ENCODE results near the gene MGAT4C.
"Not testable (repeated sequence)": the region's sequence is repeated elsewhere in the genome, so short reads cannot be mapped to it uniquely, and the experiment has no call there.

Gene MGAT4C

GRCh38 chr12:86148612-86149011 lies 107.6 kb downstream of the MGAT4C start:
- Mint-ChIP-seq H3K27ac (ENCODE audit: low read depth) (no peak overlapping the region), H3K27me3 (no peaks in the 10 kb centered on the region), H3K4me1 (no peaks in the 10 kb centered on the region), H3K9me3 (peaks cover 13% of the 10 kb centered on the region), H3K36me3 (ENCODE audit: insufficient read depth) (no peaks in the 10 kb centered on the region), H3K4me3 (no peak overlapping the region)
- no peak for ATAC-seq (replicated peaks; ENCODE audit: extremely low read depth, poor library complexity, severe bottlenecking)
- DNase-seq (ENCODE audit: low spot score in 2 of 2): no peak

- H3K27me3 Mint-ChIP-seq: no peaks in the 10 kb centered on the region
- no peak overlapping the region for H3K27ac Mint-ChIP-seq (ENCODE audit: low read depth)
- DNase-seq (ENCODE audit: low spot score in 2 of 2) (no peak), ATAC-seq (replicated peaks; ENCODE audit: extremely low read depth, poor library complexity, severe bottlenecking) (no peak)
- no peaks in the 10 kb centered on the region for H3K36me3 Mint-ChIP-seq (ENCODE audit: insufficient read depth)
- no peaks in the 10 kb centered on the region for H3K4me1 Mint-ChIP-seq
- peaks cover 10% of the 10 kb centered on the region for H3K9me3 Mint-ChIP-seq
- H3K4me3 Mint-ChIP-seq: no peak overlapping the region
Measured at GRCh38 chr12:86148071-86148470, 108.1 kb downstream of the MGAT4C start.

DNA sequence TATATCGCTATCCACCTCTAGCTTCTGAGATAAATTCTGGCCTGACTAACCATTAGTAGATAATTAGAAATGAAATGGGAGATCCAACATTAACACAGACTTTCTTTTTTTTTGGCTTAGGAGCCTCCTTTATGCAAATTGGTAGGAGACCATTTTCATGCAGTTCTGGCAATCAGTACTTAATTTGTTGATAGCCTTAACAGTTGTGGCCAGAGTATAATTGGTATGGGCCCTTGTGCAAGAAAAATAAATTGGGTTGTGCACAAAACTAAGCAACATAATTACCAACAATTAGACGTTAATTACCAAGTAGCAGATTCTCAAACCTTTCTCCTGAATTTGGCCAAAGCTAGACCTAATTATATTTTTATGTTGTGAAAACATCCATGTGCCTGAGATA lies 111.0 kb downstream of the MGAT4C start:
- no peak overlapping the region for H3K27ac Mint-ChIP-seq (ENCODE audit: low read depth)
- DNase-seq (ENCODE audit: low spot score in 2 of 2) (no peak), ATAC-seq (replicated peaks; ENCODE audit: extremely low read depth, poor library complexity, severe bottlenecking) (no peak)
- peaks cover 5% of the 10 kb centered on the region for H3K9me3 Mint-ChIP-seq
- no peaks in the 10 kb centered on the region for H3K36me3 Mint-ChIP-seq (ENCODE audit: insufficient read depth)
- H3K4me3 Mint-ChIP-seq: no peak overlapping the region
- H3K4me1 Mint-ChIP-seq: no peaks in the 10 kb centered on the region
- H3K27me3 Mint-ChIP-seq: no peaks in the 10 kb centered on the region

DNA sequence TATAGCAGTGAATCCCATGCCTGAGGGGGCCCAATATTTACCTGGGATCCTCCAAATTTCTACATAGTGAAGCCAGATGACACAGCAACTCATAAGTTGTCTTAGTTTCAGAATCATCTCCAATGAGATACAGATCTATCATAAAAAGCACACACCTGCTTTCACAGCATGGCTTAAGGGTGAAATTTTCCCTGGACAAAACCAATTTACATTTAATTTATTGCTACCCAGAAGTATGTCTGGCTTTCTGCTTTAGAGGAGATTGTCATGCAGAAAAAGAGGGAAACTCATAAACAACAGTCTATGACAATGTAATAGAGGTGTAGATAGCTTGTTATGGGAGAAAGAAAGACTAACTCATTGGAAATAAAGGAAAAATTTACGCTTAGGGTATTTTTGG lies 113.0 kb downstream of the MGAT4C start:
- H3K27me3 Mint-ChIP-seq: no peaks in the 10 kb centered on the region
- no peaks in the 10 kb centered on the region for H3K4me1 Mint-ChIP-seq
- H3K4me3 Mint-ChIP-seq: no peak overlapping the region
- ATAC-seq (replicated peaks; ENCODE audit: extremely low read depth, poor library complexity, severe bottlenecking): no peak
- DNase-seq (ENCODE audit: low spot score in 2 of 2): no peak
- no peak overlapping the region for H3K27ac Mint-ChIP-seq (ENCODE audit: low read depth)
- no peaks in the 10 kb centered on the region for H3K36me3 Mint-ChIP-seq (ENCODE audit: insufficient read depth)
- H3K9me3 Mint-ChIP-seq: peaks cover 11% of the 10 kb centered on the region

- no peaks in the 10 kb centered on the region for H3K36me3 Mint-ChIP-seq (ENCODE audit: insufficient read depth)
- H3K27ac Mint-ChIP-seq (ENCODE audit: low read depth): no peak overlapping the region
- DNase-seq (ENCODE audit: low spot score in 2 of 2): no peak
- ATAC-seq (replicated peaks; ENCODE audit: extremely low read depth, poor library complexity, severe bottlenecking): no peak
- H3K4me3 Mint-ChIP-seq: no peak overlapping the region
- H3K9me3 Mint-ChIP-seq: peaks cover 22% of the 10 kb centered on the region
- H3K4me1 Mint-ChIP-seq: no peaks in the 10 kb centered on the region
- no peaks in the 10 kb centered on the region for H3K27me3 Mint-ChIP-seq
Measured at GRCh38 chr12:86139671-86140070, 116.5 kb downstream of the MGAT4C start.

- Mint-ChIP-seq H3K4me1 (no peaks in the 10 kb centered on the region), H3K27ac (ENCODE audit: low read depth) (no peak overlapping the region), H3K9me3 (peaks cover 25% of the 10 kb centered on the region), H3K36me3 (ENCODE audit: insufficient read depth) (no peaks in the 10 kb centered on the region), H3K27me3 (no peaks in the 10 kb centered on the region), H3K4me3 (no peak overlapping the region)
- ATAC-seq (replicated peaks; ENCODE audit: extremely low read depth, poor library complexity, severe bottlenecking): no peak
- DNase-seq (ENCODE audit: low spot score in 2 of 2): no peak
Measured at GRCh38 chr12:86138770-86139169, 117.4 kb downstream of the MGAT4C start.

GRCh38 chr12:86137936-86138335 lies 118.3 kb downstream of the MGAT4C start:
- ATAC-seq (replicated peaks; ENCODE audit: extremely low read depth, poor library complexity, severe bottlenecking) (no peak), DNase-seq (ENCODE audit: low spot score in 2 of 2) (no peak)
- Mint-ChIP-seq H3K27me3 (no peaks in the 10 kb centered on the region), H3K36me3 (ENCODE audit: insufficient read depth) (no peaks in the 10 kb centered on the region), H3K9me3 (peaks cover 25% of the 10 kb centered on the region), H3K4me3 (no peak overlapping the region), H3K27ac (ENCODE audit: low read depth) (no peak overlapping the region), H3K4me1 (no peaks in the 10 kb centered on the region)

DNA sequence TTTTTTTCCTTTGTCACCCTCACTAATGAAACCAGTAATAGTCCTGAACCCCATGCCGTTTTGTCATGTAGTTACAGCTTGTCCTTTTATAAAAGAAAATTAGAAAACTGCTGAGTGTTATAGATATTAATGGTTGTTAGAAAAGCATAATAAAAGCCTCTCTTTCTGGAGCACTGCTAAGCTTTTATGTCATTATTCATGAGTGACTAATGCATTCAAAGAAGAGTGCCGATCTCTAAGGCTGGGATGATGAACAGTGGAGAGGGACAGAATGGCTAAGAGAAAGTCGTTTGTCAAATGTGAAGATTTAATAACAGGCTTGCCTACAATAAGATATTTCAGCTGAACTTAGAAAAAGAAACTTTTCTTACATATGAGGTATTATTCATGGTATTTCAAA lies 121.6 kb downstream of the MGAT4C start:
- Mint-ChIP-seq H3K9me3 (peaks cover 20% of the 10 kb centered on the region), H3K4me3 (no peak overlapping the region), H3K27ac (ENCODE audit: low read depth) (no peak overlapping the region), H3K36me3 (ENCODE audit: insufficient read depth) (no peaks in the 10 kb centered on the region), H3K4me1 (no peaks in the 10 kb centered on the region), H3K27me3 (no peaks in the 10 kb centered on the region)
- DNase-seq (ENCODE audit: low spot score in 2 of 2) (no peak), ATAC-seq (replicated peaks; ENCODE audit: extremely low read depth, poor library complexity, severe bottlenecking) (no peak)

DNA sequence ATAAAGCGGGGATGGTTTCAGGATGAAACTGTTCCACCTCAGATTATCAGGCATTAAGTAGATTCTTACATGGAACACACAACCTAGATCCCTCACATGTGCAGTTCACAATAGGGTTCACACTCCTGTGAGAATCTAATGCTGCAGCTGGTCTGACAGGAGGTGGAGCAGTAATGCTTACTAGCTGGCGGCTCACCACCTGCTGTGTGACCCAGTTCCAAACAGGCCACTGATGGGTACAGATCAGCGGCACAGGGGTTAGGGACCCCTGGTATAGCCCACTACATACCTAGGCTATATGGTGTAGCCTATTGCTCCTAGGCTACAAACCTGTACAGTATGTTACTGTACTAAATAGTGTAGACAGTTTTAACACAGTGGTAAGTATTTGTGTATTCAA lies 129.3 kb downstream of the MGAT4C start:
- DNase-seq (ENCODE audit: low spot score in 2 of 2); H3K27ac Mint-ChIP-seq (ENCODE audit: low read depth); ATAC-seq (replicated peaks; ENCODE audit: extremely low read depth, poor library complexity, severe bottlenecking); H3K27me3 Mint-ChIP-seq; H3K4me3 Mint-ChIP-seq; H3K9me3 Mint-ChIP-seq; H3K36me3 Mint-ChIP-seq (ENCODE audit: insufficient read depth); H3K4me1 Mint-ChIP-seq: not testable (repeated sequence)

- no peak overlapping the region for H3K27ac Mint-ChIP-seq (ENCODE audit: low read depth)
- peaks cover 3% of the 10 kb centered on the region for H3K36me3 Mint-ChIP-seq (ENCODE audit: insufficient read depth)
- ATAC-seq (replicated peaks; ENCODE audit: extremely low read depth, poor library complexity, severe bottlenecking): no peak
- H3K4me3 Mint-ChIP-seq: no peak overlapping the region
- DNase-seq (ENCODE audit: low spot score in 2 of 2): no peak
- H3K27me3 Mint-ChIP-seq: no peaks in the 10 kb centered on the region
- H3K4me1 Mint-ChIP-seq: no peaks in the 10 kb centered on the region
- H3K9me3 Mint-ChIP-seq: no peaks in the 10 kb centered on the region
Measured at GRCh38 chr12:86122846-86123468, 133.2 kb downstream of the MGAT4C start.

- H3K27ac Mint-ChIP-seq (ENCODE audit: low read depth): no peak overlapping the region
- H3K36me3 Mint-ChIP-seq (ENCODE audit: insufficient read depth): peaks cover 3% of the 10 kb centered on the region
- peaks cover 13% of the 10 kb centered on the region for H3K9me3 Mint-ChIP-seq
- no peaks in the 10 kb centered on the region for H3K27me3 Mint-ChIP-seq
- H3K4me3 Mint-ChIP-seq: no peak overlapping the region
- ATAC-seq (replicated peaks; ENCODE audit: extremely low read depth, poor library complexity, severe bottlenecking) (no peak), DNase-seq (ENCODE audit: low spot score in 2 of 2) (no peak)
- H3K4me1 Mint-ChIP-seq: no peaks in the 10 kb centered on the region
Measured at GRCh38 chr12:86118161-86118560, 138.0 kb downstream of the MGAT4C start.

- Mint-ChIP-seq H3K4me3 (no peak overlapping the region), H3K4me1 (no peaks in the 10 kb centered on the region), H3K27me3 (no peaks in the 10 kb centered on the region), H3K36me3 (ENCODE audit: insufficient read depth) (peaks cover 3% of the 10 kb centered on the region), H3K27ac (ENCODE audit: low read depth) (no peak overlapping the region), H3K9me3 (peaks cover 14% of the 10 kb centered on the region)
- DNase-seq (ENCODE audit: low spot score in 2 of 2) (no peak), ATAC-seq (replicated peaks; ENCODE audit: extremely low read depth, poor library complexity, severe bottlenecking) (no peak)
Measured at GRCh38 chr12:86117711-86118110, 138.5 kb downstream of the MGAT4C start.

DNA sequence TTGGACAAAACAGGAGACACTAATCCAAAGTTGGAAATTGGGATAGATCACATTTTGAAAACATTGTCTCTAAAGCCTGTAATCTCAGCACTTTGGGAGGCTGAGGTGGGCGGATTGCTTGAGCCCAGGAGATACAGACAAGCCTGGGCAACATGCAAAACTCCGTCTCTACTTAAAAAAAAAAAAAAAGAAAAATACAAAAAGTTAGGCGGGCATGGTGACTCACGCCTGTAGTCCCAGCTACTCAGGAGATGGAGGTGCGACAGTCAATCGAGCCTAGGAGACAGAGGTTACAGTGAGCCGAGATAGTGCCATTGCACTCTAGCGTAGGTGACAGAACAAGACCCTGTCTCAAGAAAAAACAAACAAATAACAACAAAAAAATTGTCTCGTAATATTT lies 152.1 kb downstream of the MGAT4C start:
- DNase-seq (ENCODE audit: low spot score in 2 of 2): no peak
- no peaks in the 10 kb centered on the region for H3K4me1 Mint-ChIP-seq
- peaks cover 6% of the 10 kb centered on the region for H3K9me3 Mint-ChIP-seq
- no peaks in the 10 kb centered on the region for H3K27me3 Mint-ChIP-seq
- H3K27ac Mint-ChIP-seq (ENCODE audit: low read depth): no peak overlapping the region
- ATAC-seq (replicated peaks; ENCODE audit: extremely low read depth, poor library complexity, severe bottlenecking): no peak
- no peaks in the 10 kb centered on the region for H3K36me3 Mint-ChIP-seq (ENCODE audit: insufficient read depth)
- H3K4me3 Mint-ChIP-seq: no peak overlapping the region

- Mint-ChIP-seq H3K36me3 (ENCODE audit: insufficient read depth) (no peaks in the 10 kb centered on the region), H3K27ac (ENCODE audit: low read depth) (no peak overlapping the region), H3K27me3 (no peaks in the 10 kb centered on the region), H3K4me1 (no peaks in the 10 kb centered on the region), H3K9me3 (peaks cover 19% of the 10 kb centered on the region), H3K4me3 (no peak overlapping the region)
- ATAC-seq (replicated peaks; ENCODE audit: extremely low read depth, poor library complexity, severe bottlenecking): no peak
- no peak for DNase-seq (ENCODE audit: low spot score in 2 of 2)
Measured at GRCh38 chr12:86097161-86097560, 159.0 kb downstream of the MGAT4C start.
